ENCODE measurements around the gene PARD3B.

The PARD3B gene

DNA sequence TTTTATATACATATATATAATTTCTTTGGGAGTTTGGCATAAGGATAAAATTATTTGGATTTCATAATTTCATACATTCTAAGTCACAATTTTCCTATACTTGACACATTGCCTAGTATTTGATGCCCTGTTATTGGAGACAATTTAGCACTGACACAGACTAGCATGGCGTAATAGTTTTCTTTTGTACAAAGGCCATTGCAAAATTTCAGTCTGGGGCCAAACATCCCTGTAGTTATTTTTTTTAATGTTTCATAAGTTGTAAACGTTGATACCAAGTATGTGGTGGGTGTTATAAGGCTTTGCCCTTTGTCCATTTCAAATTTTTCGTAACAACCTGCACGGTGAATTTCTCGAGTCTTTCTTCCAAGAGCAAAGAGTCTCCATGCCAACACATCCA lies 1041.4 kb downstream of the PARD3B start:
- Mint-ChIP-seq H3K4me3 (no peak overlapping the region), H3K27me3 (no peaks in the 10 kb centered on the region), H3K36me3 (ENCODE audit: low read depth) (no peaks in the 10 kb centered on the region), H3K9me3 (no peaks in the 10 kb centered on the region), H3K4me1 (ENCODE audit: low read depth) (no peaks in the 10 kb centered on the region), H3K27ac (no peak overlapping the region)
- intact Hi-C loops (cut with micrococcal nuclease), result no loop called here

- no peaks in the 10 kb centered on the region for H3K36me3 Mint-ChIP-seq (ENCODE audit: low read depth)
- no peaks in the 10 kb centered on the region for H3K9me3 Mint-ChIP-seq
- no peaks in the 10 kb centered on the region for H3K27me3 Mint-ChIP-seq
- H3K4me3 Mint-ChIP-seq, result no peak overlapping the region
- H3K4me1 Mint-ChIP-seq (ENCODE audit: low read depth), result no peaks in the 10 kb centered on the region
- no peak overlapping the region for H3K27ac Mint-ChIP-seq
- intact Hi-C loops (cut with micrococcal nuclease), result no loop called here
Measured at GRCh38 chr2:205589479-205589878, 1044.2 kb downstream of the PARD3B start.

GRCh38 chr2:205590759-205591158 lies 1045.5 kb downstream of the PARD3B start:
- no peaks in the 10 kb centered on the region for H3K36me3 Mint-ChIP-seq (ENCODE audit: low read depth)
- no peaks in the 10 kb centered on the region for H3K27me3 Mint-ChIP-seq
- no peak overlapping the region for H3K27ac Mint-ChIP-seq
- H3K4me3 Mint-ChIP-seq, result no peak overlapping the region
- no peaks in the 10 kb centered on the region for H3K4me1 Mint-ChIP-seq (ENCODE audit: low read depth)
- H3K9me3 Mint-ChIP-seq, result no peaks in the 10 kb centered on the region
- intact Hi-C loops (cut with micrococcal nuclease), result no loop called here

DNA sequence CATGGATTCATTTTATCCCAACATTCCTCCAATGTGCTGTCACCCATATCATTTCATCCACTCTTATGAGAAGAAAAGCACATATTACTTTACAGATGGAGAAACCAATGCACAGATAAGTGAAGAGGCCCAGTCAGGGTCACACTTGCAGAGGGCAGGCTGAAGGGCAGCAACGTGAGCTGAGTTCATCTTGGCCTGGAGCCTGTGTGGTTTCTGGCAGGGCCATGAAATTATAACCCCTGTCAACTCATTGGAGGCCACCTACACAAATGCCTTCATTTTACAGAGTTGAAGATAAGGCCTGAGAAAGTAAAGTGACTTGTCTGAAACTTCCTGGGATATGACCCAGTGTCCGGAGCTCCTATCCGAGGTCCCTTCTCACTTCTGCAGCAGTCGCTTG lies 1048.6 kb downstream of the PARD3B start:
- Mint-ChIP-seq H3K9me3 (no peaks in the 10 kb centered on the region), H3K36me3 (ENCODE audit: low read depth) (no peaks in the 10 kb centered on the region), H3K4me1 (ENCODE audit: low read depth) (no peaks in the 10 kb centered on the region), H3K4me3 (no peak overlapping the region), H3K27me3 (no peaks in the 10 kb centered on the region), H3K27ac (no peak overlapping the region)
- intact Hi-C loops (cut with micrococcal nuclease), result no loop called here

DNA sequence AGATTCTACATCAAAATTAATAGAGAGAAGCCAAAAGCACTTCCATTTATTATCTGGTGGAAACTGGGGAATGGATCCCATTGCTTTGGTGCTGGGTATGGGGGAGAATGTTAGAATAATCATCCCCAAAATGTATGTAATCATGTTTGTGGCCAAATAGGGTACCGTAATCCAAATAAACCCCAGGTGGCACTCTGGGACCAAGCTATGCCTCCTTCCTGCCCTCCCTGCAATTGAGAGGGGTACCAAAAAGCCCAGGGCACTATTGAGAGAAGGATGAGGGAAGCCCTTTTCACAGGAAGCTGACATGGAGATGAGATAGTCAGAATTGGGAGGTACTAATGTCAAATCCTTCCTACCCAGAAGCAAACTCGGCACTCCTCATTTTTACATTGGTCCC lies 1051.3 kb downstream of the PARD3B start:
- intact Hi-C loops (cut with micrococcal nuclease), result no loop called here
- Mint-ChIP-seq H3K36me3 (ENCODE audit: low read depth) (no peaks in the 10 kb centered on the region), H3K4me3 (no peak overlapping the region), H3K27me3 (no peaks in the 10 kb centered on the region), H3K27ac (no peak overlapping the region), H3K4me1 (ENCODE audit: low read depth) (no peaks in the 10 kb centered on the region), H3K9me3 (no peaks in the 10 kb centered on the region)

GRCh38 chr2:205605638-205606304 lies 1060.5 kb downstream of the PARD3B start:
- H3K27me3 Mint-ChIP-seq, result peaks cover 10% of the 10 kb centered on the region
- H3K4me1 Mint-ChIP-seq (ENCODE audit: low read depth), result no peaks in the 10 kb centered on the region
- peaks cover 25% of the 10 kb centered on the region for H3K9me3 Mint-ChIP-seq
- intact Hi-C loops (cut with micrococcal nuclease), result no loop called here
- H3K4me3 Mint-ChIP-seq, result no peak overlapping the region
- H3K27ac Mint-ChIP-seq, result no peak overlapping the region
- no peaks in the 10 kb centered on the region for H3K36me3 Mint-ChIP-seq (ENCODE audit: low read depth)

- H3K4me3 Mint-ChIP-seq, result no peak overlapping the region
- H3K36me3 Mint-ChIP-seq (ENCODE audit: low read depth), result no peaks in the 10 kb centered on the region
- peaks cover 25% of the 10 kb centered on the region for H3K9me3 Mint-ChIP-seq
- intact Hi-C loops (cut with micrococcal nuclease), result no loop called here
- no peaks in the 10 kb centered on the region for H3K4me1 Mint-ChIP-seq (ENCODE audit: low read depth)
- H3K27ac Mint-ChIP-seq, result no peak overlapping the region
- H3K27me3 Mint-ChIP-seq, result peaks cover 12% of the 10 kb centered on the region
Measured at GRCh38 chr2:205607146-205607545, 1061.9 kb downstream of the PARD3B start.

- Mint-ChIP-seq H3K36me3 (ENCODE audit: low read depth) (no peaks in the 10 kb centered on the region), H3K4me3 (no peak overlapping the region), H3K4me1 (ENCODE audit: low read depth) (no peaks in the 10 kb centered on the region), H3K9me3 (peaks cover 15% of the 10 kb centered on the region), H3K27me3 (peaks cover 18% of the 10 kb centered on the region), H3K27ac (no peak overlapping the region)
- intact Hi-C loops (cut with micrococcal nuclease), result no loop called here
Measured at GRCh38 chr2:205609113-205609512, 1063.8 kb downstream of the PARD3B start.

DNA sequence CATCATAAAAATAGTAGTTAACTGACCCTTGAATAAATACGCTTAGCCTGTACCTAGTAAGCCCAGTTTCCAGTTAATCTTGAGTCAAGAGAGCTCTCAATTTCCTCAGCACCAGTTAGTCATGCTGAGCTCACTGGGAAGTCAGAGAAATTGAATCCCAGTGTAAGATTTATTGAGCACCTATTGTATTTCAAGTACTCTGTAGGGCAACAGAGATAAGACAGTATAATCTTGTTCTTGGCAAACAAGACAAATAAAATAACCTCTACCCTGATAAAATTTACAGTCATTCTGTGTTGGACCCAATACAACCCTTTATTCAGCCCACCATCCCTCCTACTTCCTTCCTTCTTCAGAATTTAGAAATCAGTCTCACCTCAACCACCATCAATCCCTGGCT lies 1065.2 kb downstream of the PARD3B start:
- Mint-ChIP-seq H3K27me3 (peaks cover 20% of the 10 kb centered on the region), H3K4me3 (no peak overlapping the region), H3K9me3 (peaks cover 8% of the 10 kb centered on the region), H3K27ac (no peak overlapping the region), H3K36me3 (ENCODE audit: low read depth) (no peaks in the 10 kb centered on the region), H3K4me1 (ENCODE audit: low read depth) (no peaks in the 10 kb centered on the region)
- intact Hi-C loops (cut with micrococcal nuclease), result no loop called here

GRCh38 chr2:205612636-205613035 lies 1067.4 kb downstream of the PARD3B start:
- intact Hi-C loops (cut with micrococcal nuclease), result no loop called here
- H3K27ac Mint-ChIP-seq, result no peak overlapping the region
- H3K36me3 Mint-ChIP-seq (ENCODE audit: low read depth), result no peaks in the 10 kb centered on the region
- H3K9me3 Mint-ChIP-seq, result no peaks in the 10 kb centered on the region
- H3K4me1 Mint-ChIP-seq (ENCODE audit: low read depth), result no peaks in the 10 kb centered on the region
- peaks cover 19% of the 10 kb centered on the region for H3K27me3 Mint-ChIP-seq
- no peak overlapping the region for H3K4me3 Mint-ChIP-seq

DNA sequence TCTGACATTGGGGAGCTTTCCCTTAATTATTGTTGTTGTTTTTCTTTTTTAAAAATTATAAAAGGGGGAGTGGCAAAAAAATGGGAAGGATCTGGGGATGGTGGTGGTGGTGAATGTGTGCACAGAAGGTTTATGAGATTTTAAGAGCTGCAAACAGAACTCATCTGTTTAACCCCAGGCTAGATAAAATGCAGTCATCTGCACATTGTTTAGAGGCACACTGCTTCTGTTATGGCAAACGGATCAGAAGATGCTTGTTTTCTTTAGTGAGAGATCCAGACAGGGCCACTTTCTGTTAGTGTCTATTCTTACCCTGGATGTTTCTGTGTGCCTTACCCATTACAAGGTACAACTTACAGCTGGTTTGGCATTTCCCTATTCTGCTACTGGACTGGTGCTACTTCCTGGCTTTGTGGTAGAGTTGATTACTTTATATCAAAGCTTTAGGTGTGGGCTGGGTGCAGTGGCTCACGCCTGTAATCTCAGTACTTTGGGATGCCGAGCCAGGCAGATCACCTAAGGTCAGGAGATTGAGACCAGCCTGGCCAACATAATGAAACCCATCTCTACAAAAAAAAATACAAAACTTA lies 1068.8 kb downstream of the PARD3B start:
- H3K4me1 Mint-ChIP-seq (ENCODE audit: low read depth), result no peaks in the 10 kb centered on the region
- no peak overlapping the region for H3K4me3 Mint-ChIP-seq
- intact Hi-C loops (cut with micrococcal nuclease), result no loop called here
- no peaks in the 10 kb centered on the region for H3K36me3 Mint-ChIP-seq (ENCODE audit: low read depth)
- H3K27ac Mint-ChIP-seq, result no peak overlapping the region
- H3K9me3 Mint-ChIP-seq, result no peaks in the 10 kb centered on the region
- H3K27me3 Mint-ChIP-seq, result peaks cover 17% of the 10 kb centered on the region

DNA sequence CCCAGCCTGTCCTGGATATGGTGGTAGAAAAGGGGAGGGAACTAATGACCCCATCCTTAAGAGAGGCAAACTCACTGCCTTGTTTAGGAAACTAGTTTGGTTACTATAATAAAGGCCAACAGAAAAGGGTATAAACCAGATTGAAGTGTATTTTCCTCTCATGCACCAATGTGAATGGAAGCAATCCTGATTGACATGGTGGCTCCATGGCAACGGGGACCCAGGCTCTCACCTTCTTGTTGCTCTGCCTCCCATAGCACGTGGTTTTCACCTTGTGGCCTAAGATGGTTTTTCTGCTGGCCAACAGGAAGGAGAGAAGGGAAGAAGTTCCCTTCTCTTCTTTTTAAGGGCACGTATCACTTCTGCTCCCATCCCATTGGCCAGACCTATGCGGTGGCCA lies 1069.7 kb downstream of the PARD3B start:
- H3K4me1 Mint-ChIP-seq (ENCODE audit: low read depth), result no peaks in the 10 kb centered on the region
- intact Hi-C loops (cut with micrococcal nuclease), result no loop called here
- no peaks in the 10 kb centered on the region for H3K36me3 Mint-ChIP-seq (ENCODE audit: low read depth)
- H3K27ac Mint-ChIP-seq, result no peak overlapping the region
- no peaks in the 10 kb centered on the region for H3K9me3 Mint-ChIP-seq
- peaks cover 16% of the 10 kb centered on the region for H3K27me3 Mint-ChIP-seq
- H3K4me3 Mint-ChIP-seq, result no peak overlapping the region

DNA sequence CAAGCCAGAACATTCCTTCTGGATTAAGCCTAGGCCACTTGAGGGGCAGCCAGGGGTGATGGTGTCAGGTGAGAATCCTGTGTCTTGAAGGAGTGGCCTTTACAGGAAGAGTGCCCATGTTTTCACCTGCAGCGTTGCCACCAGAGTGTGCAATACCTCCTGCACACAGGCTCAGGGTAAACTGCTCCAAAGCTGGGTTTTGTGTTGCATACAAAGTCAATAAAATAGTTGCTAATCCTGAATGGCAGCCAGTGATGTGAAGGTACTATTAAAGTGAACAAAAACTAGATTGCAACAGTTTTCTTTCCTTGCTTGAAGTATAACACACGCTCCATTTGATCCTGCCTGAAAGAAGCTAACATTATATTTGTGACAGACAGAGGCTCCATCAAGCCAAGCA lies 1072.6 kb downstream of the PARD3B start:
- Mint-ChIP-seq H3K27me3 (peaks cover 5% of the 10 kb centered on the region), H3K4me3 (no peak overlapping the region), H3K36me3 (ENCODE audit: low read depth) (no peaks in the 10 kb centered on the region), H3K27ac (no peak overlapping the region), H3K4me1 (ENCODE audit: low read depth) (no peaks in the 10 kb centered on the region), H3K9me3 (no peaks in the 10 kb centered on the region)
- intact Hi-C loops (cut with micrococcal nuclease), result no loop called here

DNA sequence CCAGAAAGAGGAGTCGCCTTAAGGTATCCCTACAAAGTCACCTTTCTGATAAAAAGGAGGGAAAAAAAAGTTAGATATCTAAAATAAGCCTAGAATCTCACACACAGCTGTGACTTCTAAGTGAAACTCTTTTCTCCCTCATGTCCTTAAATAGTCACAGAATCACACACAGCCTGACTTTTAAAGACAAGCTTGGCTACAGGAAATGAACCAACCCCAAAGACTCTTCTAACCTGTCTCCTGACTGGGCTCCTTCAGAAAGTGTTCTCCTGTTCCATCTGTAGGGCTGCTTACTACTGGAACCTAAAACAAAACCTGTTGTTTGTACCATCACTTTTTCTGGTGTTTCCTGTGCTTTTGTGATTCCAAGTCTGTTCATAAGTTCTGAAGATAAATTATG lies 1074.3 kb downstream of the PARD3B start:
- Mint-ChIP-seq H3K4me3 (no peak overlapping the region), H3K9me3 (no peaks in the 10 kb centered on the region), H3K27ac (no peak overlapping the region), H3K36me3 (ENCODE audit: low read depth) (no peaks in the 10 kb centered on the region), H3K27me3 (peaks cover 6% of the 10 kb centered on the region), H3K4me1 (ENCODE audit: low read depth) (no peaks in the 10 kb centered on the region)
- intact Hi-C loops (cut with micrococcal nuclease), result no loop called here

GRCh38 chr2:205627085-205627484 lies 1081.8 kb downstream of the PARD3B start:
- no peak overlapping the region for H3K4me3 Mint-ChIP-seq
- H3K36me3 Mint-ChIP-seq (ENCODE audit: low read depth), result no peaks in the 10 kb centered on the region
- H3K9me3 Mint-ChIP-seq, result no peaks in the 10 kb centered on the region
- intact Hi-C loops (cut with micrococcal nuclease), result no loop called here
- H3K27me3 Mint-ChIP-seq, result peaks cover 13% of the 10 kb centered on the region
- no peak overlapping the region for H3K27ac Mint-ChIP-seq
- no peaks in the 10 kb centered on the region for H3K4me1 Mint-ChIP-seq (ENCODE audit: low read depth)
